AG10803 (cell line): ENCODE measurements around the gene NDRG4.

Experiments used
- DNase-seq: peaks from one replicate; pipeline ENCODE4 v3.0.0; 2010; ENCODE audit warnings: low read depth
- H3K4me3 ChIP-seq: 2 replicates; pipeline ENCODE4 v1.5.1; 2011; ENCODE audit warnings: mild to moderate bottlenecking, low read length, control low read depth
- CTCF ChIP-seq: conservative IDR thresholded peaks from 2 replicates; pipeline ENCODE4 v1.5.1; 2011; ENCODE audit warnings: mild to moderate bottlenecking, low read length, control low read depth, inconsistent platforms

The NDRG4 gene

GRCh38 chr16:58462089-58462488 is 37.9 kb upstream of the NDRG4 start:
- H3K4me3 ChIP-seq: no peak overlapping the region
- DNase-seq: no peak
- TF ChIP-seq CTCF: no peak

- H3K4me3 ChIP-seq: no peak overlapping the region
- no peak for DNase-seq
- TF ChIP-seq CTCF: no peak
These were observed 37.4 kb upstream of the NDRG4 start for GRCh38 chr16:58462499-58462996.

GRCh38 chr16:58462997-58463941 is 36.7 kb upstream of the NDRG4 start:
- H3K4me3 ChIP-seq: no peak overlapping the region
- DNase-seq: no peak
- TF ChIP-seq CTCF: no peak

- no peak for TF ChIP-seq CTCF
- no peak for DNase-seq
- H3K4me3 ChIP-seq: no peak overlapping the region
These were observed 35.7 kb upstream of the NDRG4 start for GRCh38 chr16:58464047-58464915.

GRCh38 chr16:58464916-58465731 is 34.8 kb upstream of the NDRG4 start:
- no peak overlapping the region for H3K4me3 ChIP-seq
- no peak for TF ChIP-seq CTCF
- DNase-seq: no peak

GRCh38 chr16:58465817-58466216 is 34.1 kb upstream of the NDRG4 start:
- no peak overlapping the region for H3K4me3 ChIP-seq
- no peak for TF ChIP-seq CTCF
- DNase-seq: no peak
